ENCODE results near the gene MTERF1.
"Not testable (repeated sequence)": the region's sequence is repeated elsewhere in the genome, so short reads cannot be mapped to it uniquely, and the experiment has no call there.

MTERF1 gene

GRCh38 chr7:91894781-91895480, 14.4 kb upstream of the MTERF1 start:
- no peak for TF ChIP-seq CTCF (IDR thresholded peaks at IDR 0.05; ENCODE audit: low read depth, low read length)
- H3K4me3 ChIP-seq (ENCODE audit: low read depth, low read length) = no peak overlapping the region

- not testable (repeated sequence) for H3K4me3 ChIP-seq (ENCODE audit: low read depth, low read length)
Measured at GRCh38 chr7:91893699-91894098, 13.2 kb upstream of the MTERF1 start.

- no peak overlapping the region for H3K4me3 ChIP-seq (ENCODE audit: low read depth, low read length)
- no peak for TF ChIP-seq CTCF (IDR thresholded peaks at IDR 0.05; ENCODE audit: low read depth, low read length)
Measured at GRCh38 chr7:91892821-91893340, 12.4 kb upstream of the MTERF1 start.

GRCh38 chr7:91892099-91892705, 11.7 kb upstream of the MTERF1 start:
- H3K4me3 ChIP-seq (ENCODE audit: low read depth, low read length) = no peak overlapping the region
- TF ChIP-seq CTCF (IDR thresholded peaks at IDR 0.05; ENCODE audit: low read depth, low read length) = no peak

GRCh38 chr7:91888271-91889175, 8.0 kb upstream of the MTERF1 start:
- H3K4me3 ChIP-seq (ENCODE audit: low read depth, low read length) = not testable (repeated sequence)

- H3K4me3 ChIP-seq (ENCODE audit: low read depth, low read length) = not testable (repeated sequence)
Measured at GRCh38 chr7:91887336-91888213, 7.1 kb upstream of the MTERF1 start.

GRCh38 chr7:91883676-91884362, 3.3 kb upstream of the MTERF1 start:
- no peak overlapping the region for H3K4me3 ChIP-seq (ENCODE audit: low read depth, low read length)
- TF ChIP-seq CTCF (IDR thresholded peaks at IDR 0.05; ENCODE audit: low read depth, low read length) = no peak

GRCh38 chr7:91880016-91880412, 488 bp downstream of the MTERF1 start:
- no peak for TF ChIP-seq CTCF (IDR thresholded peaks at IDR 0.05; ENCODE audit: low read depth, low read length)
- H3K4me3 ChIP-seq (ENCODE audit: low read depth, low read length) = peak overlapping the region; percentile 81
